ENCODE data around the gene BDH2. TPM values are rescaled to one million over a fixed set of nuclear protein-coding genes. Genes with fewer than 3 reads are reported as not detected.

BDH2 gene
- total RNA-seq, 1 experiment from 2014 or later = 40.2 TPM

- H2BK15ac ChIP-seq (ENCODE audit: low read depth, low read length) = no peak overlapping the region
- H3K14ac ChIP-seq (ENCODE audit: insufficient read depth, low read length) = peak overlapping the region; percentile 88
- H3K4me1 ChIP-seq (ENCODE audit: insufficient read depth, low read length) = no peaks in the 10 kb centered on the region
- no peaks in the 10 kb centered on the region for H3K9me3 Mint-ChIP-seq
- H3K23me2 ChIP-seq (ENCODE audit: insufficient read length, low read depth, low read length, poor library complexity, severe bottlenecking) = peaks cover 7% of the 10 kb centered on the region
- H2AFZ ChIP-seq (ENCODE audit: low read length) = no peak overlapping the region
- H3K79me2 ChIP-seq (ENCODE audit: insufficient read depth, low read length) = no peaks in the 10 kb centered on the region
- H3T11ph ChIP-seq (ENCODE audit: low read length) = no peak overlapping the region
- peaks cover 10 to 13% of the 10 kb centered on the region in 2 experiments for H3K4me1 Mint-ChIP-seq
- H3K9me3 ChIP-seq (ENCODE audit: control insufficient read depth, low read depth, low read length) = no peaks in the 10 kb centered on the region
- peak; percentile 70 for DNase-seq
- no peak overlapping the region for H3K56ac ChIP-seq (ENCODE audit: insufficient read length, low read depth, low read length)
- no peak overlapping the region for H2BK5ac ChIP-seq (ENCODE audit: insufficient read length, low read length)
- H3K18ac ChIP-seq (ENCODE audit: insufficient read length, low read depth, low read length) = peak overlapping the region; percentile 61
- no peak overlapping the region for H4K8ac ChIP-seq (replicated peaks; ENCODE audit: insufficient read length, low read depth, low read length)
- H3K4me2 ChIP-seq (ENCODE audit: insufficient read depth, insufficient read length, low read length) = peak overlapping the region; percentile 87
- no peak overlapping the region for H3K23ac ChIP-seq (ENCODE audit: insufficient read length, low read depth, low read length)
- H3K9ac ChIP-seq (ENCODE audit: extremely low read depth, insufficient read length, low read length) = peak overlapping the region; percentile 56
- H3K36me3 Mint-ChIP-seq (ENCODE audit: insufficient read depth in 1 of 3, low read depth in 3 of 3) = peaks cover 0 to 6% (median 0%) of the 10 kb centered on the region in 3 experiments; a peak in 2 of 7 replicates
- H3K27ac Mint-ChIP-seq = peak overlapping the region in 1 of 3 experiments; percentile 75; a peak in 2 of 7 replicates
- H2BK20ac ChIP-seq (ENCODE audit: low read depth, low read length, poor library complexity, severe bottlenecking) = no peak overlapping the region
- no peaks in the 10 kb centered on the region for H4K20me1 ChIP-seq (ENCODE audit: control insufficient read depth, insufficient read depth, insufficient read length)
- H3K27ac ChIP-seq (ENCODE audit: insufficient read length, low read depth, low read length) = no peak overlapping the region
- WGBS (ENCODE audit: extremely low coverage, insufficient read length, low lambda C conversion rate) = no CpG with 5 or more reads among the region's 82 CpGs
- no peak for TF ChIP-seq CTCF (conservative IDR thresholded peaks at IDR 0.05)
- no peak overlapping the region for H3K4ac ChIP-seq (ENCODE audit: low read depth, low read length)
- H3K27me3 ChIP-seq (ENCODE audit: insufficient read depth, low read length) = peaks cover 5% of the 10 kb centered on the region; the same call in 1 of the 2 replicates
- H2AK5ac ChIP-seq (ENCODE audit: insufficient read length, low read length) = no peak overlapping the region
- no peaks in the 10 kb centered on the region for H3K79me1 ChIP-seq (ENCODE audit: insufficient read depth, low read depth, low read length, poor library complexity, severe bottlenecking)
- H2BK120ac ChIP-seq (ENCODE audit: low read depth, low read length, poor library complexity, severe bottlenecking) = no peak overlapping the region
- H2BK12ac ChIP-seq (ENCODE audit: insufficient read length, low read depth, low read length) = no peak overlapping the region
- no peak overlapping the region for H4K91ac ChIP-seq (ENCODE audit: insufficient read length, low read depth, low read length)
- H4K5ac ChIP-seq (ENCODE audit: insufficient read length, low read depth, low read length) = no peak overlapping the region
- peak overlapping the region; percentile 88 to 91 for H3K4me3 Mint-ChIP-seq
- H3K27me3 Mint-ChIP-seq (ENCODE audit: low read depth) = peaks cover 34% of the 10 kb centered on the region
Measured at GRCh38 chr4:103075894-103076746, 23.5 kb downstream of the BDH2 start.

Measured in H9 (cell line).